HEK293T (cell line): Measurements from ENCODE around the gene RBFOX2.

Experiments used
- BHLHE40 ChIP-seq: fragments of 450-650 bp; IDR thresholded peaks from 2 replicates; pipeline ENCODE4 v1.6.1; 2016; ENCODE audit warnings: mild to moderate bottlenecking, moderate library complexity, borderline replicate concordance
- LEF1 ChIP-seq: fragments of 450-650 bp; IDR thresholded peaks from 2 replicates; pipeline ENCODE4 v1.6.1; 2017; ENCODE audit warnings: mild to moderate bottlenecking, borderline replicate concordance
- SP1 ChIP-seq: fragments of 450-650 bp; IDR thresholded peaks from 2 replicates; pipeline ENCODE4 v1.6.1; 2017

DNA sequence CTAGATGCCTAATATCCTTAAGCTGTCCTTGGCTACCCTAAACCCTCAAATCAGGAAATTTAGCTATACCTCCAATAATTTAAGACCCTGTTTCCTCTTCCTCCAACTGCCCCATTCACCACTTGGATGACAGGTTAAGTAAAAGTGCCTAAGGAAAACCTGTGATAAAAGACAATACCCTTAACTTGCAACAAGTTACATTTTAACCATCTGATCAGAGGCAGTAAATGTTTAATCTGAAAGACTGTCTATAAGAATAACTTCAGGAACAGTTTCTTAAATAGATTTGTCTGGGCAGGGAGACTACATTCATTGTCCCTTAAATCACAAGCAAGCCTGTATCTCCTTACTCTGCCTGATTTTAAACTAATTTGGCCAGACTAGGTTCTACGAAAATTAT lies 181.8 kb downstream of the RBFOX2 start:
- TF ChIP-seq LEF1 (no peak), SP1 (no peak), BHLHE40 (no peak)
